Astrocyte of the cerebellum (primary cell): ENCODE data around the gene MSH3.

Experiments
- DNase-seq: peaks from one replicate; pipeline ENCODE4 v3.0.0-alpha.2; 2011; ENCODE audit warnings: low read depth
- H3K4me3 ChIP-seq: 2 replicates; pipeline ENCODE4 v1.5.1; 2011; ENCODE audit warnings: mild to moderate bottlenecking, low read depth, low read length, moderate library complexity
- in situ Hi-C: cut with HindIII; loops from 2 replicates; pipeline ENCODE4 v1.10.0; 2017; ENCODE audit warnings: low sequenced_read_pairs
- TF ChIP-seq, protein P1 (sequence below): IDR thresholded peaks from 2 replicates; pipeline ENCODE4 v1.5.1; 2012; ENCODE audit warnings: low read length, low read depth, moderate library complexity, mild to moderate bottlenecking; ENCODE audit errors: missing control alignments

Gene MSH3

GRCh38 chr5:80701597-80701996 is 47.1 kb downstream of the MSH3 start:
- H3K4me3 ChIP-seq = no peak overlapping the region
- TF ChIP-seq, protein P1, sequence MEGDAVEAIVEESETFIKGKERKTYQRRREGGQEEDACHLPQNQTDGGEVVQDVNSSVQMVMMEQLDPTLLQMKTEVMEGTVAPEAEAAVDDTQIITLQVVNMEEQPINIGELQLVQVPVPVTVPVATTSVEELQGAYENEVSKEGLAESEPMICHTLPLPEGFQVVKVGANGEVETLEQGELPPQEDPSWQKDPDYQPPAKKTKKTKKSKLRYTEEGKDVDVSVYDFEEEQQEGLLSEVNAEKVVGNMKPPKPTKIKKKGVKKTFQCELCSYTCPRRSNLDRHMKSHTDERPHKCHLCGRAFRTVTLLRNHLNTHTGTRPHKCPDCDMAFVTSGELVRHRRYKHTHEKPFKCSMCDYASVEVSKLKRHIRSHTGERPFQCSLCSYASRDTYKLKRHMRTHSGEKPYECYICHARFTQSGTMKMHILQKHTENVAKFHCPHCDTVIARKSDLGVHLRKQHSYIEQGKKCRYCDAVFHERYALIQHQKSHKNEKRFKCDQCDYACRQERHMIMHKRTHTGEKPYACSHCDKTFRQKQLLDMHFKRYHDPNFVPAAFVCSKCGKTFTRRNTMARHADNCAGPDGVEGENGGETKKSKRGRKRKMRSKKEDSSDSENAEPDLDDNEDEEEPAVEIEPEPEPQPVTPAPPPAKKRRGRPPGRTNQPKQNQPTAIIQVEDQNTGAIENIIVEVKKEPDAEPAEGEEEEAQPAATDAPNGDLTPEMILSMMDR = no peak
- DNase-seq = no peak
- in situ Hi-C loops = no loop called here

GRCh38 chr5:80703291-80703690 is 48.8 kb downstream of the MSH3 start:
- TF ChIP-seq, protein P1 = no peak
- in situ Hi-C loops = no loop called here
- H3K4me3 ChIP-seq = no peak overlapping the region
- DNase-seq = no peak

DNA sequence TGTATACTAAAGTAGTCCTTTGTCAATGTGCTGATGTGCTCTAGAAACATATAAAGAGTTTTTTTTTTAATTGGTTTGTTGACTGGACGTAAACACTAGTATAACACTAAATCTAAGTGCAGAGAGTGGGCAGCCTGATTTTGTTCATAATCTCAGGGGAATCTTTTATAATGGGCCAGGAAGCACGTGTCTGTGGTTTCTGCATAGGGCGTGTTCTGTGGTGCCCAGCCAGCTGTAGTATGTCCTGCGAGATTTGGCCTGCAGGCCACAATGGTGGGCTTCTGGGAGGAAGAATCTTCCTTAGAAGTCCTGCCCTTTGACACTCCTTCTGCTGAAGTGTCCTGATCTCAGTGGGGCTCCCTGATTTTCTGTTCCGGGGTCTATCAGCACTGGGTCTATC is 49.3 kb downstream of the MSH3 start:
- in situ Hi-C loops = no loop called here
- DNase-seq = no peak
- no peak overlapping the region for H3K4me3 ChIP-seq
- TF ChIP-seq, protein P1 = no peak

GRCh38 chr5:80704221-80704620 is 49.8 kb downstream of the MSH3 start:
- H3K4me3 ChIP-seq = no peak overlapping the region
- in situ Hi-C loops = no loop called here

DNA sequence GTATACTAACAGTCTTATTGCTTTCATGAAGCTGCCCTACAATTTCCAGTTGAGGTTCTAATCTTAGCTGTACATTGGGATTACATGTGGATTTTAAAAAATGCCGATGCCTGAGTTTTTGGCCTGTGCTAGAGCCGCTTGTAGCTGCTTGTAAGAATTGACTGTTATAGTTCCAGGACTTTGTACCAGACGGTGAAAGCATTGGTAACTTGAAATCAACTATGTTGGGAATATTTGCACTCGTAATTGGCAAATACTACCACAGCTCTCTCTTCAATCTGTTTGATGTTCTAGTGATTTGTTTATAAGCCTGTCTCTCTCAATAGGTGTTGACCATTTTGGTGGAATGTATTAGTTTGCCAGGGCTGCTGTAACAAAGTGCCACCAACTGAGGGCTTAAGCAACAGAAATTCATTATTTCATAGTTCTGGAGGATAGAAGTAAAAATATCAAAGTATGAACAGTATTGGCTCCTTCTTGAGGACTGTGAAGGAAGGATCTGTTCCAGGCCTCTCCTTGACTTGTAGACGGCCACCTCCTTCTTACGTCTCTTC is 50.8 kb downstream of the MSH3 start:
- no peak for DNase-seq
- in situ Hi-C loops = no loop called here
- TF ChIP-seq, protein P1 = no peak
- H3K4me3 ChIP-seq = no peak overlapping the region

More at GRCh38 chr5:80704221-80704620, 49.8 kb downstream of the MSH3 start:
- TF ChIP-seq, protein P1 = no peak
- no peak for DNase-seq

DNA sequence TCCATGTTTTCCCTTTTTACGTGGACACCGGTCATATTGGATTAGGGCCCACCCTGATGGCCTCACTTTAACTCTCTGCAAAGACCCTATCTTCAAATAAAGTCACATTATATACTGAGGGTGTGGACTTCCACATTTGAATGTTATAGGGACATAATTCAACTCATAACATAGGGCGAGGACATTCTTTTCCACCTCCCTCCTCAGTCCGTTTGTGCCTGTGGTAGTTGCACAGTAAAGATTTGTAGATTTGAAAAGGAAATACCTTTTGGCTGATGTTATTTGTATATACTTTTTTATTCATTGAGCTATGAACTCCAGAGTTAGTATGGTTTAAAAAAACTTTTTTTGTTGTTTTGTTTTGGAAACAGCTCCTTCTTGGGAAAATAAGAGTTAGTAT is 51.3 kb downstream of the MSH3 start:
- DNase-seq = no peak
- TF ChIP-seq, protein P1 = no peak
- in situ Hi-C loops = no loop called here
- H3K4me3 ChIP-seq = no peak overlapping the region
